Testis (tissue), 3 donors: Measurements from ENCODE around the gene PPM1J. TPM values are rescaled to one million over a fixed set of nuclear protein-coding genes. Genes with fewer than 3 reads are reported as not detected.

Source experiments
- DNase-seq: peaks from one replicate; pipeline ENCODE4 v3.0.0-alpha.2; 2019
- H3K27ac ChIP-seq, 2 donors: fragments of 200-600 bp; sonication (generic); one replicate each; pipeline ENCODE4 v1.5.1; 2019
- H3K27me3 ChIP-seq: fragments of 200-600 bp; sonication (generic); one replicate; pipeline ENCODE4 v1.5.1; 2019
- H3K36me3 ChIP-seq: fragments of 200-600 bp; sonication (generic); one replicate; pipeline ENCODE4 v1.5.1; 2017; ENCODE audit warnings: low read depth; ENCODE audit errors: missing control alignments
- H3K4me1 ChIP-seq: fragments of 200-600 bp; sonication (generic); one replicate; pipeline ENCODE4 v1.5.1; 2019
- H3K4me3 ChIP-seq, 2 donors: fragments of 200-600 bp; sonication (generic); one replicate each; pipeline ENCODE4 v1.5.1; 2017 to 2019
- H3K9me3 ChIP-seq: fragments of 200-600 bp; sonication (generic); one replicate; pipeline ENCODE4 v1.5.1; 2017
- CTCF ChIP-seq, 3 experiments: fragments of 450-650 bp in 2 of 3; fragments of 200-600 bp in 1 of 3; sonication (generic) in 1 of 3; IDR thresholded peaks; one replicate each; pipeline ENCODE4 v1.5.1; 2016 to 2019; ENCODE audit warnings: antibody characterized with exemption in 3 of 3, mild to moderate bottlenecking in 2 of 3, moderate library complexity in 1 of 3
- POLR2A ChIP-seq: fragments of 450-650 bp; IDR thresholded peaks from one replicate; pipeline ENCODE4 v1.6.1; 2017; ENCODE audit warnings: antibody characterized with exemption, mild to moderate bottlenecking, moderate library complexity
- WGBS, 2 donors: methylation state at CpG; one replicate each; pipeline ENCODE4 v1.1.5; 2018; 5-methylcytosine and 5-hydroxymethylcytosine counted together
- intact Hi-C: fragments of 100-400 bp; cut with DNase I; formaldehyde crosslinking; loops from one replicate; pipeline ENCODE4 v1.15.1; 2023; ENCODE audit warnings: low total_unique reads
- polyA plus RNA-seq: library from polyadenylated mRNA; stranded (reverse); fragments of 350-450 nt; fragmentation: Illumina TruSeq; extraction: RNeasy Lipid Tissue Mini Kit (QIAGEN cat#74804); gene quantifications from one replicate; pipeline ENCODE4 v1.2.3, GENCODE V29; 2014; ENCODE audit warnings: low read depth, low replicate concordance; ENCODE audit not compliant: insufficient read depth
- total RNA-seq, 2 donors: library from RNA; depleted of rRNA; stranded (reverse); fragments of >200 nt; gene quantifications; one replicate each; pipeline ENCODE4 v1.2.3, GENCODE V29; 2016

The PPM1J gene
- total and polyA plus RNA-seq, 3 donors from 2014 or later, result 45.5 to 88.7 (median 69.5) TPM

DNA sequence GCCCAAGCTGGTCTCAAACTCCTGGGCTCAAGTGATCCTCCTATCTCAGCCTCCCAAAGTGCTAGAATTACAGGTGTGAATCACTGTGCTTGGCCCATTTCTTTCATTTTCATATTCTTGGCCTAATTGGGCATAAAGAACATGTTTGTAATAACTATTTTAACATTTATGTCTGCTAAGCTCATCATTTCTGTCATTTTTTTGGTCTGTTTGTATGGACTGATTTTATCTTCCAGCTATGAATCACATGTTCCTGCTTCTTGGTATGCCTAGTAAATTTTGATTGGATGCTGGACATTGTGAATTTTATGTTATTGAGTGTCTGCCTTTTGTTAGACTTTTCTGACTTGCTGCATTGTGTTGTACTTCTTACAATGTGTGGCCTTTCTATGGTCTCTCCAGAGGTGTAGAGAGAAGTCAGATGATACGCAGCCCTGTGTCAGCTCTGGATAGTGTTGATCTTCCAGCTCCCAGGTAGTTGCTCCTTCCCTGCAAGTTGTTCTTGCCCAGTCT, 39.0 kb upstream of the PPM1J start:
- Histone ChIP-seq H3K27ac (no peak overlapping the region), H3K36me3 (no peaks in the 10 kb centered on the region), H3K9me3 (no peaks in the 10 kb centered on the region), H3K27me3 (no peaks in the 10 kb centered on the region), H3K4me3 (no peak overlapping the region), H3K4me1 (no peaks in the 10 kb centered on the region)
- intact Hi-C loops, result no loop called here
- TF ChIP-seq CTCF (IDR thresholded peaks at IDR 0.05), result no peak
- no peak for TF ChIP-seq POLR2A
- 0% methylated on average over 1 of the region's 1 CpG for WGBS, 2 donors
- DNase-seq, result no peak

GRCh38 chr1:112748396-112748795, 33.3 kb upstream of the PPM1J start:
- no peak overlapping the region for H3K4me3 ChIP-seq
- DNase-seq, result no peak
- no peaks in the 10 kb centered on the region for H3K9me3 ChIP-seq
- WGBS, 2 donors, result 66 to 76% methylated on average over 12 of the region's 12 CpGs
- no peaks in the 10 kb centered on the region for H3K4me1 ChIP-seq
- no peak overlapping the region for H3K27ac ChIP-seq
- TF ChIP-seq POLR2A (no peak), CTCF (IDR thresholded peaks at IDR 0.05) (no peak)
- no peaks in the 10 kb centered on the region for H3K36me3 ChIP-seq
- intact Hi-C loops, result no loop called here
- no peaks in the 10 kb centered on the region for H3K27me3 ChIP-seq

- no peaks in the 10 kb centered on the region for H3K36me3 ChIP-seq
- H3K9me3 ChIP-seq, result no peaks in the 10 kb centered on the region
- 2 to 8% methylated on average over 5 to 57 of the region's 58 CpGs for WGBS, 2 donors
- no peaks in the 10 kb centered on the region for H3K4me1 ChIP-seq
- DNase-seq, result peak; percentile 58
- no peaks in the 10 kb centered on the region for H3K27me3 ChIP-seq
- peak overlapping the region; percentile 21 to 23 for H3K4me3 ChIP-seq
- no peak overlapping the region for H3K27ac ChIP-seq
- intact Hi-C loops, result no loop called here
- TF ChIP-seq POLR2A (no peak), CTCF (IDR thresholded peaks at IDR 0.05) (no peak)
Observed at GRCh38 chr1:112744009-112744578, 29.0 kb upstream of the PPM1J start.

GRCh38 chr1:112743174-112744008, 28.3 kb upstream of the PPM1J start:
- TF ChIP-seq CTCF (IDR thresholded peaks at IDR 0.05) (no peak), POLR2A (no peak)
- WGBS, 2 donors, result 26 to 44% methylated on average over 26 to 54 of the region's 54 CpGs
- Histone ChIP-seq H3K36me3 (no peaks in the 10 kb centered on the region), H3K4me3 (peak overlapping the region; percentile 21 to 23), H3K27ac (no peak overlapping the region), H3K9me3 (no peaks in the 10 kb centered on the region), H3K27me3 (no peaks in the 10 kb centered on the region), H3K4me1 (no peaks in the 10 kb centered on the region)
- intact Hi-C loops, result no loop called here
- DNase-seq, result peak; percentile 26
